HepG2 (cell line): Measurements from ENCODE around the gene LTB4R. TPM values are rescaled to one million over a fixed set of nuclear protein-coding genes. Genes with fewer than 3 reads are reported as not detected.
A peak's percentile ranks its signal among the peaks of the same experiment; 100 is the strongest.

ENCODE experiments used
- BCL6 ChIP-seq: IDR thresholded peaks from 2 replicates; pipeline ENCODE4 v1.6.1; 2016; ENCODE audit warnings: missing genetic modification reagents, missing compliant biosample characterization
- FOXM1 ChIP-seq: sonication (generic); formaldehyde crosslinking; IDR thresholded peaks from 2 replicates; pipeline ENCODE4 v1.5.0; 2020; ENCODE audit warnings: missing genetic modification reagents
- NONO ChIP-seq, 2 experiments: fragments of 450-650 bp in 1 of 2; sonication (generic) in 1 of 2; formaldehyde crosslinking in 1 of 2; IDR thresholded peaks in 1 of 2; conservative IDR thresholded peaks in 1 of 2; 2 replicates each; pipeline versions ENCODE4 v1.6.1 to v1.8.0; 2017 to 2022; ENCODE audit warnings: mild to moderate bottlenecking in 1 of 2, missing genetic modification reagents in 1 of 2, moderate library complexity in 1 of 2
- NR2F6 ChIP-seq, 2 experiments: IDR thresholded peaks; 2 replicates each; pipeline ENCODE4 v1.6.1; 2016; ENCODE audit warnings: antibody characterized with exemption in 1 of 2, mild to moderate bottlenecking in 1 of 2
- TFDP1 ChIP-seq: IDR thresholded peaks from 2 replicates; pipeline ENCODE4 v1.6.1; 2016; ENCODE audit warnings: missing compliant biosample characterization, missing genetic modification reagents, borderline replicate concordance
- ZBTB7B ChIP-seq: sonication (generic); formaldehyde crosslinking; IDR thresholded peaks from 2 replicates; pipeline ENCODE4 v1.4.0; 2020; ENCODE audit warnings: missing genetic modification reagents
- ZHX1 ChIP-seq: sonication (generic); formaldehyde crosslinking; IDR thresholded peaks from 2 replicates; pipeline ENCODE4 v1.8.1; 2022; ENCODE audit warnings: low read depth, mild to moderate bottlenecking, missing genetic modification reagents
- ZNF570 ChIP-seq: sonication (generic); formaldehyde crosslinking; IDR thresholded peaks from 2 replicates; pipeline ENCODE4 v1.4.0; 2020; ENCODE audit warnings: mild to moderate bottlenecking, missing genetic modification reagents, borderline replicate concordance
- ZNF646 ChIP-seq: sonication (generic); formaldehyde crosslinking; IDR thresholded peaks from 2 replicates; pipeline ENCODE4 v1.9.0; 2021; ENCODE audit warnings: mild to moderate bottlenecking, missing genetic modification reagents
- ZNF670 ChIP-seq: sonication (generic); formaldehyde crosslinking; IDR thresholded peaks from 2 replicates; pipeline ENCODE4 v1.8.0; 2022; ENCODE audit warnings: mild to moderate bottlenecking, missing genetic modification reagents, borderline replicate concordance
- ZNF687 ChIP-seq: sonication (generic); formaldehyde crosslinking; IDR thresholded peaks from 2 replicates; pipeline ENCODE4 v1.5.1; 2020; ENCODE audit warnings: mild to moderate bottlenecking, missing genetic modification reagents, moderate library complexity
- ZSCAN29 ChIP-seq: sonication (generic); formaldehyde crosslinking; conservative IDR thresholded peaks from 2 replicates; pipeline ENCODE4 v1.4.0; 2020; ENCODE audit warnings: mild to moderate bottlenecking, missing genetic modification reagents
- polyA plus RNA-seq, 8 experiments: library from polyadenylated mRNA; depleted of rRNA in 3 of 8; stranded (reverse) in 7 of 8; unstranded in 1 of 8; fragments of >200 nt; fragmentation: Illumina TruSeq in 4 of 8; extraction: Trizol in 4 of 8; gene quantifications; 2 replicates each; pipeline versions ENCODE4 v1.2.1 to v1.2.3, GENCODE V29; 2011 to 2016; ENCODE audit warnings: low read depth in 4 of 8, missing spikeins in 1 of 8, mixed read lengths in 1 of 8; ENCODE audit not compliant: insufficient read depth in 1 of 8
- total RNA-seq, 5 experiments: library from RNA; depleted of rRNA; stranded (reverse); fragments of >200 nt; fragmentation: Illumina TruSeq; extraction: Trizol; gene quantifications; 2 replicates each; pipeline ENCODE4 v1.2.3, GENCODE V29; 2016; ENCODE audit warnings: low read depth in 1 of 5

The LTB4R gene
- total and polyA plus RNA-seq, 2 of the 13 experiments (the other 11 are each of a cell fraction or from before 2014, with no cell fraction given) = 3.2 to 8.2 TPM

GRCh38 chr14:24299255-24300191 is 11.8 kb upstream of the LTB4R start, which contains the start of the genes DHRS1 and NOP9 (continued):
- TF ChIP-seq ZNF687 (CRISPR knock-in tag) (peak; percentile 99), BCL6 (CRISPR knock-in tag) (peak; percentile 61), ZNF570 (no peak), ZNF646 (CRISPR knock-in tag) (no peak; the same call in 1 of the 2 replicates), ZSCAN29 (CRISPR knock-in tag) (peak; percentile 93), ZNF670 (CRISPR knock-in tag) (peak; percentile 92; the same call in 1 of the 2 replicates), NR2F6 (IDR thresholded peaks at IDR 0.05) (no peak), NR2F6 (CRISPR knock-in tag; IDR thresholded peaks at IDR 0.05) (peak; percentile 54), ZHX1 (CRISPR knock-in tag) (peak; percentile 97), ZBTB7B (CRISPR knock-in tag) (no peak), TFDP1 (CRISPR knock-in tag) (peak; percentile 91; the same call in 1 of the 2 replicates), NONO (IDR thresholded peaks at IDR 0.05) (no peak), NONO (CRISPR knock-in tag; conservative IDR thresholded peaks at IDR 0.05) (no peak), FOXM1 (CRISPR knock-in tag) (no peak)
